ENCODE data around the gene IL4I1. TPM values are rescaled to one million over a fixed set of nuclear protein-coding genes. Genes with fewer than 3 reads are reported as not detected.

Gene IL4I1
- total RNA-seq, 1 experiment from 2014 or later, result 8.2 TPM

DNA sequence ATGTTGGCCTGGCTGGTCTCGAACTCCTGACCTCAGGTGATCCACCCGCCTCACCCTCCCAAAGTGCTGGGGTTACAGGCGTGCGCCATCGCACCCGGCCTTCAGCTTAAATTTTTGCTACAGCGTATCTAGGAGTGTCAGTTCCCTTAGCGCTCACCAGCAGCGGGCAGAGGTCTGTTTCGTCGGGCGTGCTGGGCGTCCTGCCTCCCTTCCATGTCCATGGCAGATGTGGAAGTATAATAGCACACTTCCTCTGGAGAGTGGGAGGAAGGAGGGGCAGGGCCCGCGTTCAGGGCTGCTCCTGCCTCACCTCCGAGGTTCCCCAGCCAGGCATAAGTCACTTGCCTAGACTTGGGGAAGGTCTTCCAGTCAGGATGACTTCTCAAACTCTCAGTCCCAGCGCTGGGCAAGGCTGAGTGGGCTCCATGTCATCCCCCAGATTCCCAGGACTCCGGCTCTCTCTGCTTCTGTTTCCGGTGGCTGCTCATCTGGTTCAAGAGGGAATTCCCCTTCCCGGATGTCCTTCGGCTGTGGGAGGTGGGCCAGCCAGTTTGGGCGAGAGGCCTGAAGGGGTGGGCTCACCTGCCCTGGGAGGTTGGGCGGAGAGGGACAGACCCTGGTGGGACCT, 9.5 kb downstream of the IL4I1 start:
- Mint-ChIP-seq H3K4me3 (ENCODE audit: low read depth, unreplicated experiment) (no peak overlapping the region), H3K27me3 (ENCODE audit: unreplicated experiment) (peaks cover 4% of the 10 kb centered on the region), H3K9me3 (ENCODE audit: low read depth, unreplicated experiment) (no peaks in the 10 kb centered on the region), H3K27ac (ENCODE audit: unreplicated experiment) (no peak overlapping the region), H3K36me3 (ENCODE audit: insufficient read depth, unreplicated experiment) (peaks cover 23% of the 10 kb centered on the region), H3K4me1 (ENCODE audit: low read depth, unreplicated experiment) (no peaks in the 10 kb centered on the region)
- TF ChIP-seq, protein P1, sequence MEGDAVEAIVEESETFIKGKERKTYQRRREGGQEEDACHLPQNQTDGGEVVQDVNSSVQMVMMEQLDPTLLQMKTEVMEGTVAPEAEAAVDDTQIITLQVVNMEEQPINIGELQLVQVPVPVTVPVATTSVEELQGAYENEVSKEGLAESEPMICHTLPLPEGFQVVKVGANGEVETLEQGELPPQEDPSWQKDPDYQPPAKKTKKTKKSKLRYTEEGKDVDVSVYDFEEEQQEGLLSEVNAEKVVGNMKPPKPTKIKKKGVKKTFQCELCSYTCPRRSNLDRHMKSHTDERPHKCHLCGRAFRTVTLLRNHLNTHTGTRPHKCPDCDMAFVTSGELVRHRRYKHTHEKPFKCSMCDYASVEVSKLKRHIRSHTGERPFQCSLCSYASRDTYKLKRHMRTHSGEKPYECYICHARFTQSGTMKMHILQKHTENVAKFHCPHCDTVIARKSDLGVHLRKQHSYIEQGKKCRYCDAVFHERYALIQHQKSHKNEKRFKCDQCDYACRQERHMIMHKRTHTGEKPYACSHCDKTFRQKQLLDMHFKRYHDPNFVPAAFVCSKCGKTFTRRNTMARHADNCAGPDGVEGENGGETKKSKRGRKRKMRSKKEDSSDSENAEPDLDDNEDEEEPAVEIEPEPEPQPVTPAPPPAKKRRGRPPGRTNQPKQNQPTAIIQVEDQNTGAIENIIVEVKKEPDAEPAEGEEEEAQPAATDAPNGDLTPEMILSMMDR (IDR thresholded peaks at IDR 0.05; ENCODE audit: unreplicated experiment), result no peak
- BruUV-seq (replicated peaks), result no TSS peak
- DNase-seq, result no peak
- CTCF ChIA-PET, result interaction anchor here (0.6 kb wide), 1 partner anchor 120 kb away, joined by 3 read pairs; the partner anchor contains the start of gene AP2A1
- intact Hi-C loops (cut with micrococcal nuclease; ENCODE audit: unreplicated experiment), result no loop called here

DNA sequence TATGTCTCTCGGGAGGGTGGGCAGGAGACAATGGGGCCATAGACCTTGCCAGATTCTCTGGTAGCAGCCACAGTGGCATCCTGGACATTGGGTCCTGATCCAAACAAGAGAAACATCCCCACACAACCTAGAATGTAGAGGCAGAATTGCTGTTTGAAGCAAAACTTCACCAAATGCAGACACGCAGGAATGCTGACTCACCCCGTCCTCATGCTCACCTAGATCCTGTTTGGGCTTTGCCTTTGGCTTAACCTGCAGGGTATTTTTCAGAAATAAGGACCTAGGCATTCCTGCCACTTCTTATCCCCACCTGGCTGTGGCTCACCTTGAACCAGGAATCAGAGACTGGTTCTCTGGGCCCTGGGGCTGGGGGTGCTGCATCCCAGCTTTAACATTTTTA, 11.9 kb downstream of the IL4I1 start:
- no peaks in the 10 kb centered on the region for H3K27me3 Mint-ChIP-seq (ENCODE audit: unreplicated experiment)
- H3K27ac Mint-ChIP-seq (ENCODE audit: unreplicated experiment), result no peak overlapping the region
- no peaks in the 10 kb centered on the region for H3K4me1 Mint-ChIP-seq (ENCODE audit: low read depth, unreplicated experiment)
- TF ChIP-seq, protein P1 (IDR thresholded peaks at IDR 0.05; ENCODE audit: unreplicated experiment), result no peak
- no peak overlapping the region for H3K4me3 Mint-ChIP-seq (ENCODE audit: low read depth, unreplicated experiment)
- intact Hi-C loops (cut with micrococcal nuclease; ENCODE audit: unreplicated experiment), result no loop called here
- H3K36me3 Mint-ChIP-seq (ENCODE audit: insufficient read depth, unreplicated experiment), result peaks cover 23% of the 10 kb centered on the region
- CTCF ChIA-PET, result no interaction called here
- DNase-seq, result no peak
- H3K9me3 Mint-ChIP-seq (ENCODE audit: low read depth, unreplicated experiment), result no peaks in the 10 kb centered on the region
- no TSS peak for BruUV-seq (replicated peaks)

DNA sequence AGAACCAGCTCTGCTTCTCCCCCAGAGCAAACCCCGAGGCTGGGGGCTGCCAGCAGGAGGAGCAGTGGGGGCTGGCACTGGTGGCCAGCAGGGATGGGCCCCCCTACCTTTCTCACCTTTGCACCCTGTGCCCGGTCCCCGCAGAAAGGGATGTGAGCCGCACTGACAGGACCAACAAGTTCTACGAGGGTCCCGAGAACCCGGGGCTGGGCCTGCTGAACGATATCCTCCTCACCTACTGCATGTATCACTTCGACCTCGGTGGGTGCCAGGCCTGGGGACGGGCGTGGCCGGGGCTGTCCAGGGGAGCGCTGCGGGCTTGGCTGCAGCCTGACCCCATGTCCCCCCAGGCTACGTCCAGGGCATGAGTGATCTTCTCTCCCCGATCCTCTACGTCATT, 12.6 kb downstream of the IL4I1 start:
- Mint-ChIP-seq H3K4me1 (ENCODE audit: low read depth, unreplicated experiment) (peaks cover 3% of the 10 kb centered on the region), H3K27me3 (ENCODE audit: unreplicated experiment) (no peaks in the 10 kb centered on the region), H3K9me3 (ENCODE audit: low read depth, unreplicated experiment) (no peaks in the 10 kb centered on the region), H3K27ac (ENCODE audit: unreplicated experiment) (no peak overlapping the region), H3K4me3 (ENCODE audit: low read depth, unreplicated experiment) (no peak overlapping the region), H3K36me3 (ENCODE audit: insufficient read depth, unreplicated experiment) (peaks cover 17% of the 10 kb centered on the region)
- no peak for DNase-seq
- CTCF ChIA-PET, result no interaction called here
- BruUV-seq (replicated peaks), result no TSS peak
- intact Hi-C loops (cut with micrococcal nuclease; ENCODE audit: unreplicated experiment), result no loop called here
- TF ChIP-seq, protein P1 (IDR thresholded peaks at IDR 0.05; ENCODE audit: unreplicated experiment), result no peak

DNA sequence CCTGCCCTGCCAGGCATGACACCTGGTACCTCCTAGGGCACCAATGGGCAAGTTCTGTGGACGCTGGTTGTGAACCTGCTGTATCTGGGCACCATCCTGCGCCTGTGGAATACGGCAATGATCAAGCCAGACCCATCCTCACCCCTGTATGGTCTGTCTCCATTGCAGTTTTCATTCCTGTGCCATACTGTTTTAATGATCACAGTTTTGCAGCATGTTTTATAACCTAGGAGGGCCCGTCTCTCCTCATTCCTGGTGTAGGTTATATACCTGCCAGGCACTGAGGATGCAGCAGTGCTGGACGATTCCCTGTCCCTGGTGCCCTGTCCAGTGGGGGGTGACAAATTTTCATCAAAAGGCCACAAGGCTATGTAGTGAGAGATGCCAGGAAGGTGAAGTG, 13.6 kb downstream of the IL4I1 start:
- H3K9me3 Mint-ChIP-seq (ENCODE audit: low read depth, unreplicated experiment), result no peaks in the 10 kb centered on the region
- H3K27ac Mint-ChIP-seq (ENCODE audit: unreplicated experiment), result no peak overlapping the region
- no peak for DNase-seq
- TF ChIP-seq, protein P1 (IDR thresholded peaks at IDR 0.05; ENCODE audit: unreplicated experiment), result no peak
- no peaks in the 10 kb centered on the region for H3K27me3 Mint-ChIP-seq (ENCODE audit: unreplicated experiment)
- H3K4me3 Mint-ChIP-seq (ENCODE audit: low read depth, unreplicated experiment), result no peak overlapping the region
- no TSS peak for BruUV-seq (replicated peaks)
- intact Hi-C loops (cut with micrococcal nuclease; ENCODE audit: unreplicated experiment), result no loop called here
- H3K36me3 Mint-ChIP-seq (ENCODE audit: insufficient read depth, unreplicated experiment), result peaks cover 7% of the 10 kb centered on the region
- peaks cover 13% of the 10 kb centered on the region for H3K4me1 Mint-ChIP-seq (ENCODE audit: low read depth, unreplicated experiment)
- CTCF ChIA-PET, result no interaction called here

All from Calu3 (cell line).